ENCODE measurements around the gene TRAP1.
"Not testable (repeated sequence)": the region's sequence is repeated elsewhere in the genome, so short reads cannot be mapped to it uniquely, and the experiment has no call there.

Gene TRAP1

DNA sequence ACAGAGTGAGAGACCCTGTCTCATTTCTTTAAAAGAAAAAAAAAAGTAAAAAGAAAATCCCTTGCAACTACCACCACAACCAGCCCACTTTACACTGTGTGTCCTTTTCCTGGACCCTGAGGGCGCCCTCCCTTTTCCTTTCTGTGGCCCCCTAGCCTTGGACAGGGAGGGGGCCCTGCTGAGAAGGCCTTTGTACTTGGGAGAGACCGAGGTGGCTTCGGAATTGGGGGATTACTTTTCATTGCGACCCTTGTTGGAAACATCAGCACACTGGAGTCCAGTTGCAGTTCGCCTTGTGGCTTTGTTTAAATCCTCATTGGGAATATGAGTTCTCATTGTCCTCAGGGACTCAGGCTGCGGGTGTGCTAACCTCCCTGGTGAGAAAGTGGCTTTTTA lies 72.2 kb downstream of the TRAP1 start:
- no peak for DNase-seq

- no peak for DNase-seq
Observed at GRCh38 chr16:3643095-3643730, 74.1 kb downstream of the TRAP1 start.

- DNase-seq, result no peak
Observed at GRCh38 chr16:3642397-3643094, 74.8 kb downstream of the TRAP1 start.

DNA sequence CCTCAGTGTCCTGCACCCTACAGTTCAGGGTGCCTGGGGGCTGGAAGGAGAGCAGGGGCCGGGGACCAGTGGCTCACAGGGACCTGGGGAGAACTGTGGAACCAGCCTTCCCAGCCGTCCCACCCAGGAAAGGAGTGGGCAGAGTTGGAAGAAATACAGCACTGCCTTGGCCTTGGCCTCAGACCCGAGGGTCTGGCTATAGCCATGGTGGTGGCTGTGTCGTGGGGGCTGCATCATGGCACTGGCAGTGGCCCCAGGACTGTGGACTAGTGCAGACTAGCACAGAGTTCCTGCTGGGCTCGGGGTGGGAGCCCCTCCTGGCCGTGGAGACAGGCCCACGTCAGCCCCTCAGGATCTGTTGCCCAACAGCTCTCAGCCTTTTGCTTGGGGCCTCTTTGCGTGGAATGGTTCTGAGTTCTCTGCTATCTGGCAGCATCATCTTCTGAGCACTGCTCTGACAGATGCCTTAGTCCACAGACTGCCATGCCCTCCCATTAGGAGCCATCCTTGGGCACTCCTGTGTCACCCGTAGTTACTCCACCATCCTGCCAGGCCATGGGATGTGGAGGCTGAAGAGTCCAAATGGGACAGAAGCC lies 75.4 kb downstream of the TRAP1 start:
- DNase-seq, result no peak

- no peak for DNase-seq
Observed at GRCh38 chr16:3640632-3641501, 76.5 kb downstream of the TRAP1 start.

GRCh38 chr16:3640207-3640606 lies 77.1 kb downstream of the TRAP1 start:
- no peak for DNase-seq

- no peak for DNase-seq
Observed at GRCh38 chr16:3638916-3639644, 78.2 kb downstream of the TRAP1 start.

DNA sequence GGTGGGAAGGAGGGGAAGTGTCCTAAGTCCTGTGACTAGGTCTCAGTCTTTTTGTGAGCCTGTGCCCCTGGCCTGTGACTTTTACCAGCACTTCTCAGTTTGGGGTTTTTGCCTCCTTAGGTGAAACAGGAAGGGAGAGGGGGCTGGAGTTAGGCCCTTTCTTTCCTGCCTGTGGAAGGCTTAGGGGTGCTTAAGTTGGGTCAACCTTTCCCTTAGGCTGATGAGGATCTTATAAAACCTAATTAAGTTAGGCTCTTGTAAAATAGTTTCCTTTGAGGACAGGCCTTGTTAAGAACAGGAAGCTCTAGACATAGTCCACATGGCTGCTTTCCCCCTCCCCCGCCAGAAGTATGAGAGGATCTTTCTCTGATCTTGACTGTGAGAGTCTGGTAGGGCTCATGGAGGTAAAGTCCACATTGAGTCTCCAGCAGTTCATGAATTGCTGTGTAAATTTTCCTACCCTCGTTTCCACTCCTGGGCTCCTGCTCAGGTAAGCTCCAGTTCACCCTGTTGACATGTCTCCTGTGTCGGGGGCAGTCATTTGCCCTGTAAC lies 79.9 kb downstream of the TRAP1 start:
- DNase-seq, result no peak

DNA sequence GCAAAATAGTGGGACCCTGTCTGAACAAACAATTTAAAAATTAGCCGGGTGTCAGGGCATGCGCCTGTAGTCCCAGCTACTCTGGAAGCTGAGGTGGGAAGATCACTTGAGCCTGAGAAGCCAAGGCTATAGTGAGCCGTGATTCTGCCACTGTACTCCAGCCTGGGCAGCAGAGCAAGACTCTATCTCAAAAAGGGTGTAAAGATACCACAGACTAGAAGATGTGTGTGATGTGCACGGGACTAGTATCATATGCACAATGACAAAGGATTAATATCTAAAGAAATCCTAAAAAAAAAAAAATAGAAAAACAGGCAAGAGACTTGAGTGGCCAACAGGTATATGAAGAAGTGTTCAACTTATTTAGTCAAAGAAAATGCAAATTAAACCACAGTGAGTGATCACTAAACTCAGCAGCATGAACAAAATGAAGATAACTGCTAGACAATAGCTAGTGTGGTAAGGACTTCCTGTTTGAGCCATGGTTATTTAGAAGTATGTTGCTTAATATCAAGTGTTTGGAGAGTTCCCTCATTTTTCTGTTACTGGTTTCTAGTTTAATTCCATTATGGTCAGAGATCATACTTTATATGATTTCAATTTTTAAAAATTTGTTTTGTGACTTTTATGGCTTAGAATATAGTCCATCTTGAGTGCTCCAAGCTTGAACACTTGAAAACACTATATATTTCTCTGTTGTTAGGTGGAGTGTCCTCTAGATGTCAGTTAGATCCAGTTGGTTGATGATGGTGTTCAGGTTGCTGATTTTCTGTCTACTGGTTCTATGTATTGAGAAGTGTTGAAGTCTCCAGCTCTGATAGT lies 91.2 kb downstream of the TRAP1 start:
- no peak for DNase-seq

- DNase-seq, result no peak
Observed at GRCh38 chr16:3625331-3625730, 92.0 kb downstream of the TRAP1 start.

GRCh38 chr16:3623642-3624041 lies 93.7 kb downstream of the TRAP1 start:
- no peak for DNase-seq

GRCh38 chr16:3618769-3619141 lies 98.6 kb downstream of the TRAP1 start:
- DNase-seq, result no peak

DNA sequence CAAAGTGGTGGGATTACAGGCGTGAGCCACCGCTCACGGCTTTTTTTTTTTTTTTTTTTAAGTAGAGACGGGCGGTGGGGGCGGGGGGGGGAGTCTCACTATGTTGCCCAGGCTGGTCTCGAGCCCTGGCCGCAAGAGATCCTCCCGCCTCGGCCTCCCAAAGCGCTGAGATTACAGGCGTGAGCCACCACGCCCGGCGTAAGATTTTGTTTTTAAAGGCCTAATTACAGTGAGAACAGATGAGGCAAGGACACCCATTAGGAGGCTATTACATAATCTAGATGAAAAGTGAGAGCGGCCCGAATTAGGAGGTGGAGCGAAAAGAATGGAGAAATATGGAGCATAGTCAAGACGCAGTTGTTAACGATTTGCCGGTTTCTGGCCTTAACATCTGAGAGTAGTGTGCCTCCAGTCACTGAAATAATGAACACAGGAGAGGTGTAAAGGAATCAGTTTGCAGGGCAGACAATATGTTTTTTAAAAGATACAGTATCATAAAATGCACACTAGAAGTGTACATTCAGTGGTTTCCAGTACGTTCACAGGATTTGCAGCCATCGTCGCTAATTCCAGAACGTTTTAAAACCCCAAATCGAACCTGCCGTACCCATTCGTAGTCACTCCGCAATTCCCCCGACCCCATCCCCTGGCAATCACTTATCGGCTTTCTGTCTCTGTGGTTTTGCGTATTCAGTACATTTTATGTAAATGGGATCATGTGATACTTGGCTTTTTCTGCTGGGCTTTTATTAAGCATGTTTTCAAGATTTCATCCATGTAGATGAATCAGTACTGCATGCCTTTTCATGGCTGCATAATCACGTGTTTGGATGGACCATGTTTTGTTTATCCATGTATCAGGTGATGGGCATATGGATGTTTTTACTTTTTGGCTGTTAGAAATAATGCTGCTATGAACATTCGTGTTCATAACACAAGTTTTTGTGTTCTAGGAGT lies 104.5 kb downstream of the TRAP1 start:
- no peak for DNase-seq

- DNase-seq, result peak; percentile 93
Observed at GRCh38 chr16:3611146-3611975, 106.0 kb downstream of the TRAP1 start, which contains the start of gene SLX4. SLX4 (minus strand) TSS chr16:3611606; CDS start chr16:3608964, 2,642 bp downstream.

DNA sequence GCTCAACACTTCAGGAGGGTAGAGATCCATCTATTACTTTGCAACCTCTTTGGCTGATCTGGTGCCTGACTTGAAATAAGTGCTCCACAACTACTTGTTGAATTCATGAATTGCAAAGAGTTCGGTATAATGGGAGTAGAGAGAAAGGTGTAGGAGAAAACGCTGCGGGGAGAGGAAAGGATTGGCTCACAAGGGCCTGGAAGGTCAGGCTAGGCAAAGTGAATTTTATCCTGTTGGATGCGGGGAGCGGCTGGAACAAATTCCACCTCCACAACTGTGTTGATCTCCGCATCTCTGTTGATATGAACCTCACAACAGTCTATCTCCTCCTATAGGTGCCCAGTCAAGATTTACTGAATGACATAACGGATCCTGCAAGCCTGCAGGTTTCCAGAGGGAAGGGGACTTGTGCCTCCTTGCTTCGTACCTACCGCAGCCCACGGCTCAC lies 106.6 kb downstream of the TRAP1 start:
- DNase-seq, result peak; percentile 17

- no peak for DNase-seq
Observed at GRCh38 chr16:3609895-3610697, 107.2 kb downstream of the TRAP1 start.

DNA sequence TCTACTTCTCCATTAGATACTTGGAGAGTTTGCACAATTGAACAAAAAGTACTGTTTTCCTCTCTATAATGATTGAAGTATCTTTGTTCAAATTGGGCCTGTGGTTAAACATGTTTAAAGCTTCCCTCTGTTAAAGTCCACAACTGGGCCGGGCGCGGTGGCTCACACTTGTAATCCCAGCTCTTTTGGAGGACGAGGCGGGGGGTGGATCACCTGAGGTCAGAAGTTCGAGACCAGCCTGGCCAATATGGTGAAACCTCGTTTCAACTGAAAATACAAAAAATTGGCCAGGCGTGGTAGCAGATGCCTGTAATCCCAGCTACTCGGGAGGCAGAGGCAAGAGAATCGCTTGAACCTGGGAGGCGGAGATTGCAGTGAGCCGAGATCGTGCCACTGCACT lies 108.3 kb downstream of the TRAP1 start:
- DNase-seq, result not testable (repeated sequence)

DNA sequence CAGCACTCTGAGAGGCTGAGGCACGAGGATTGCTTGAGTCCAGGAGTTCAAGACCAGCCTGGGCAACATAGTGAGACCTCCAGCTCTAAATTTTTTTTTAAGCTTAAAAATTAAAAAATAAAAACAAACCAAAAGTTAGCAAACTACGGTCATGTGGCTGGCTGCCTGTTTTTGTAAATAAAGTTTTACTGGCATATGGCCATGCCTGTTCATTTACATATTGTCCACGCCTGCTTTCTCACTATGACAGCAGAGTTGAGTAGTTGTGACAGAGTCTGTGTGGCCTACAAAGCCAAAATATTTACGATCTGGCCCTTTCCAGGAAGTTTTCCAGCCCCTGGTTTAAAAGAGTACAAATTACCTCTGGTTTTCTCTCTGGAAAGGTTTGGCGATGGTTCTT lies 109.3 kb downstream of the TRAP1 start:
- no peak for DNase-seq

Data from NCI-H2227 treated with DMSO at 0.1 percent for 48 hours (cell line).